ENCODE results near the gene PRTFDC1. TPM values are rescaled to one million over a fixed set of nuclear protein-coding genes. Genes with fewer than 3 reads are reported as not detected.
"Not testable (repeated sequence)": the region's sequence is repeated elsewhere in the genome, so short reads cannot be mapped to it uniquely, and the experiment has no call there.

PRTFDC1 gene
- total RNA-seq, 8 experiments from 2014 or later, result 5.6 to 31.3 (median 10.1) TPM

GRCh38 chr10:24924483-24924882, 27.9 kb downstream of the PRTFDC1 start:
- H3K4me3 ChIP-seq; in situ Hi-C loops (cut with MboI; ENCODE audit: low pct_unique_long_range_greater_than_20kb in 2 of 9, low sequenced_read_pairs in 9 of 9, unreplicated experiment in 9 of 9); H3K27ac ChIP-seq; ATAC-seq (replicated peaks in 6 of 8): not testable (repeated sequence)
- peaks cover 8 to 11% of the 10 kb centered on the region in 2 donors for H3K4me1 ChIP-seq (replicated peaks in 1 of 2)

- in situ Hi-C loops (cut with MboI; ENCODE audit: low pct_unique_long_range_greater_than_20kb in 2 of 9, low sequenced_read_pairs in 9 of 9, unreplicated experiment in 9 of 9); ATAC-seq (replicated peaks in 6 of 8); H3K4me3 ChIP-seq; H3K27ac ChIP-seq: not testable (repeated sequence)
- peaks cover 5 to 12% of the 10 kb centered on the region in 2 donors for H3K4me1 ChIP-seq (replicated peaks in 1 of 2)
- WGBS, 10 experiments, result 63 to 100% (median 87%) methylated on average over 1 to 3 of the region's 6 CpGs; no CpG with 5 or more reads in 2 of the 10 experiments
Observed at GRCh38 chr10:24922222-24922868, 30.1 kb downstream of the PRTFDC1 start.

GRCh38 chr10:24920907-24921881, 31.2 kb downstream of the PRTFDC1 start:
- in situ Hi-C loops (cut with MboI; ENCODE audit: low pct_unique_long_range_greater_than_20kb in 2 of 9, low sequenced_read_pairs in 9 of 9, unreplicated experiment in 9 of 9), result no loop called here
- WGBS, 10 experiments, result 0 to 100% (median 55%) methylated on average over 1 to 7 of the region's 7 CpGs
- peak; percentile 73 to 100 (median 100) for ATAC-seq (replicated peaks in 6 of 8)
- H3K4me1 ChIP-seq (replicated peaks in 1 of 2), result peaks cover 5 to 12% of the 10 kb centered on the region in 2 donors
- H3K27ac ChIP-seq, result no peak overlapping the region
- H3K4me3 ChIP-seq, result no peak overlapping the region

- 80 to 100% (median 100%) methylated on average over 2 of the region's 2 CpGs; no CpG with 5 or more reads in 3 of the 10 experiments for WGBS, 10 experiments
- ATAC-seq (replicated peaks in 6 of 8); in situ Hi-C loops (cut with MboI; ENCODE audit: low pct_unique_long_range_greater_than_20kb in 2 of 9, low sequenced_read_pairs in 9 of 9, unreplicated experiment in 9 of 9); H3K4me3 ChIP-seq; H3K27ac ChIP-seq: not testable (repeated sequence)
- H3K4me1 ChIP-seq (replicated peaks in 1 of 2), result peaks cover 5 to 12% of the 10 kb centered on the region in 2 donors
Observed at GRCh38 chr10:24920192-24920591, 32.2 kb downstream of the PRTFDC1 start.

GRCh38 chr10:24919629-24920028, 32.8 kb downstream of the PRTFDC1 start:
- ATAC-seq (replicated peaks in 6 of 8); H3K4me3 ChIP-seq: not testable (repeated sequence)

GRCh38 chr10:24917979-24918378, 34.4 kb downstream of the PRTFDC1 start:
- no peak for ATAC-seq (replicated peaks in 6 of 8)
- Histone ChIP-seq H3K4me1 (replicated peaks in 1 of 2) (peaks cover 5 to 12% of the 10 kb centered on the region in 2 donors), H3K4me3 (no peak overlapping the region), H3K27ac (no peak overlapping the region)
- in situ Hi-C loops (cut with MboI; ENCODE audit: low pct_unique_long_range_greater_than_20kb in 2 of 9, low sequenced_read_pairs in 9 of 9, unreplicated experiment in 9 of 9), result no loop called here

More at GRCh38 chr10:24919629-24920028, 32.8 kb downstream of the PRTFDC1 start:
- 86 to 100% (median 100%) methylated on average over 1 of the region's 1 CpG; no CpG with 5 or more reads in 3 of the 10 experiments for WGBS, 10 experiments
- in situ Hi-C loops (cut with MboI; ENCODE audit: low pct_unique_long_range_greater_than_20kb in 2 of 9, low sequenced_read_pairs in 9 of 9, unreplicated experiment in 9 of 9); H3K27ac ChIP-seq: not testable (repeated sequence)
- H3K4me1 ChIP-seq (replicated peaks in 1 of 2), result peaks cover 5 to 12% of the 10 kb centered on the region in 2 donors

- Histone ChIP-seq H3K27ac (no peak overlapping the region), H3K4me1 (replicated peaks in 1 of 2) (peaks cover 5 to 12% of the 10 kb centered on the region in 2 donors), H3K4me3 (no peak overlapping the region)
- WGBS, 10 experiments, result 80 to 100% (median 100%) methylated on average over 1 to 3 of the region's 3 CpGs; no CpG with 5 or more reads in 1 of the 10 experiments
- ATAC-seq (replicated peaks in 6 of 8), result no peak
- in situ Hi-C loops (cut with MboI; ENCODE audit: low pct_unique_long_range_greater_than_20kb in 2 of 9, low sequenced_read_pairs in 9 of 9, unreplicated experiment in 9 of 9), result no loop called here
Observed at GRCh38 chr10:24917493-24917892, 34.9 kb downstream of the PRTFDC1 start.

GRCh38 chr10:24916365-24916764, 36.0 kb downstream of the PRTFDC1 start:
- Histone ChIP-seq H3K27ac (no peak overlapping the region), H3K4me3 (no peak overlapping the region), H3K4me1 (replicated peaks in 1 of 2) (peaks cover under 1 to 9% of the 10 kb centered on the region in 2 donors)
- ATAC-seq (replicated peaks in 6 of 8), result no peak
- in situ Hi-C loops (cut with MboI; ENCODE audit: low pct_unique_long_range_greater_than_20kb in 2 of 9, low sequenced_read_pairs in 9 of 9, unreplicated experiment in 9 of 9), result no loop called here
- WGBS, 10 experiments, result 63 to 100% (median 87%) methylated on average over 1 to 2 of the region's 2 CpGs

- no peak for ATAC-seq (replicated peaks in 6 of 8)
- Histone ChIP-seq H3K4me1 (replicated peaks in 1 of 2) (peaks cover 0 to 7% of the 10 kb centered on the region in 2 donors), H3K4me3 (no peak overlapping the region), H3K27ac (no peak overlapping the region)
- in situ Hi-C loops (cut with MboI; ENCODE audit: low pct_unique_long_range_greater_than_20kb in 2 of 9, low sequenced_read_pairs in 9 of 9, unreplicated experiment in 9 of 9), result no loop called here
Observed at GRCh38 chr10:24915304-24915703, 37.1 kb downstream of the PRTFDC1 start.

GRCh38 chr10:24914148-24914547, 38.3 kb downstream of the PRTFDC1 start:
- H3K4me1 ChIP-seq (replicated peaks in 1 of 2), result peaks cover 0 to 7% of the 10 kb centered on the region in 2 donors
- H3K4me3 ChIP-seq, result no peak overlapping the region
- no peak overlapping the region for H3K27ac ChIP-seq
- ATAC-seq (replicated peaks in 6 of 8), result no peak
- in situ Hi-C loops (cut with MboI; ENCODE audit: low pct_unique_long_range_greater_than_20kb in 2 of 9, low sequenced_read_pairs in 9 of 9, unreplicated experiment in 9 of 9), result no loop called here
- 80 to 100% (median 88%) methylated on average over 1 of the region's 1 CpG; no CpG with 5 or more reads in 2 of the 10 experiments for WGBS, 10 experiments

GRCh38 chr10:24912215-24912614, 40.2 kb downstream of the PRTFDC1 start:
- H3K4me3 ChIP-seq, result no peak overlapping the region
- no peaks in the 10 kb centered on the region for H3K4me1 ChIP-seq (replicated peaks in 1 of 2)
- peak in 2 of 8 experiments; percentile 41 to 62 for ATAC-seq (replicated peaks in 6 of 8)
- WGBS, 10 experiments, result 29 to 100% (median 80%) methylated on average over 1 of the region's 2 CpGs; no CpG with 5 or more reads in 3 of the 10 experiments
- H3K27ac ChIP-seq, result no peak overlapping the region
- in situ Hi-C loops (cut with MboI; ENCODE audit: low pct_unique_long_range_greater_than_20kb in 2 of 9, low sequenced_read_pairs in 9 of 9, unreplicated experiment in 9 of 9), result no loop called here

- ATAC-seq (replicated peaks in 6 of 8), result no peak
- in situ Hi-C loops (cut with MboI; ENCODE audit: low pct_unique_long_range_greater_than_20kb in 2 of 9, low sequenced_read_pairs in 9 of 9, unreplicated experiment in 9 of 9), result no loop called here
- Histone ChIP-seq H3K4me1 (replicated peaks in 1 of 2) (no peaks in the 10 kb centered on the region), H3K27ac (no peak overlapping the region), H3K4me3 (no peak overlapping the region)
- WGBS, 10 experiments, result 0 to 100% (median 93%) methylated on average over 1 to 2 of the region's 2 CpGs; no CpG with 5 or more reads in 1 of the 10 experiments
Observed at GRCh38 chr10:24911029-24911428, 41.4 kb downstream of the PRTFDC1 start.

- no peaks in the 10 kb centered on the region for H3K4me1 ChIP-seq (replicated peaks in 1 of 2)
- in situ Hi-C loops (cut with MboI; ENCODE audit: low pct_unique_long_range_greater_than_20kb in 2 of 9, low sequenced_read_pairs in 9 of 9, unreplicated experiment in 9 of 9), result no loop called here
- H3K27ac ChIP-seq, result no peak overlapping the region
- no peak for ATAC-seq (replicated peaks in 6 of 8)
- H3K4me3 ChIP-seq, result no peak overlapping the region
Observed at GRCh38 chr10:24910574-24910973, 41.8 kb downstream of the PRTFDC1 start.

All from motor neuron (in vitro differentiated cells).